NCI-H345 (cell line): ENCODE results near the gene CHERP.
"Not testable (repeated sequence)": the region's sequence is repeated elsewhere in the genome, so short reads cannot be mapped to it uniquely, and the experiment has no call there.

Experiments used
- DNase-seq: peaks from one replicate; lab custom pipeline; 2025; lab: John Stamatoyannopoulos, UW

CHERP gene

GRCh38 chr19:16543734-16544133 is 1.5 kb upstream of the CHERP start:
- DNase-seq = not testable (repeated sequence)

- DNase-seq = no peak
These were observed 754 bp upstream of the CHERP start for GRCh38 chr19:16542910-16543472.

GRCh38 chr19:16541526-16542044 is 652 bp downstream of the CHERP start:
- no peak for DNase-seq

- no peak for DNase-seq
These were observed 1.3 kb downstream of the CHERP start for GRCh38 chr19:16540948-16541347.

GRCh38 chr19:16537111-16537510 is 5.1 kb downstream of the CHERP start:
- no peak for DNase-seq

GRCh38 chr19:16536130-16536529 is 6.1 kb downstream of the CHERP start:
- DNase-seq = no peak

GRCh38 chr19:16535381-16535780 is 6.9 kb downstream of the CHERP start:
- DNase-seq = no peak

- no peak for DNase-seq
These were observed 9.6 kb downstream of the CHERP start for GRCh38 chr19:16532440-16533234.

- no peak for DNase-seq
These were observed 10.9 kb downstream of the CHERP start for GRCh38 chr19:16531380-16531669.

- DNase-seq = no peak
These were observed 11.5 kb downstream of the CHERP start for GRCh38 chr19:16530540-16531379.

- DNase-seq = no peak
These were observed 12.6 kb downstream of the CHERP start for GRCh38 chr19:16529466-16530144.

- DNase-seq = no peak
These were observed 14.2 kb downstream of the CHERP start for GRCh38 chr19:16527971-16528521.

GRCh38 chr19:16527334-16527935 is 14.8 kb downstream of the CHERP start:
- no peak for DNase-seq

- no peak for DNase-seq
These were observed 16.3 kb downstream of the CHERP start for GRCh38 chr19:16525751-16526481.

GRCh38 chr19:16524991-16525734 is 17.1 kb downstream of the CHERP start:
- DNase-seq = no peak

GRCh38 chr19:16522559-16523377 is 19.5 kb downstream of the CHERP start:
- DNase-seq = no peak

GRCh38 chr19:16521715-16522289 is 20.4 kb downstream of the CHERP start:
- DNase-seq = no peak

GRCh38 chr19:16520986-16521624 is 21.1 kb downstream of the CHERP start:
- no peak for DNase-seq
